Mononuclear cell (primary cell): ENCODE measurements around the gene BCAS2. TPM values are rescaled to one million over a fixed set of nuclear protein-coding genes. Genes with fewer than 3 reads are reported as not detected.

Experiments
- H3K27me3 ChIP-seq: 2 replicates; pipeline ENCODE4 v1.6.0; 2011; ENCODE audit warnings: low read length, control low read depth; ENCODE audit not compliant: insufficient read depth
- H3K4me1 ChIP-seq: 2 replicates; pipeline ENCODE4 v1.5.1; 2011; ENCODE audit warnings: mild to moderate bottlenecking, low read length, control low read depth; ENCODE audit not compliant: insufficient read depth
- H3K4me3 ChIP-seq: 2 replicates; pipeline ENCODE4 v1.5.1; 2011; ENCODE audit warnings: mild to moderate bottlenecking, low read length, moderate library complexity
- H3K9me3 ChIP-seq: 2 replicates; pipeline ENCODE4 v1.5.1; 2011; ENCODE audit warnings: low read depth, mild to moderate bottlenecking, control low read depth, low read length
- total RNA-seq: library from RNA; depleted of rRNA; stranded (reverse); fragments of >200 nt; gene quantifications from one replicate; pipeline ENCODE4 v1.2.3, GENCODE V29; 2012

Gene BCAS2
- total RNA-seq, 1 donor: 91.3 TPM

- H3K27me3 ChIP-seq: no peaks in the 10 kb centered on the region
- H3K4me1 ChIP-seq: peaks cover 10% of the 10 kb centered on the region
- no peaks in the 10 kb centered on the region for H3K9me3 ChIP-seq
- no peak overlapping the region for H3K4me3 ChIP-seq
Measured at GRCh38 chr1:114545796-114546195, 35.6 kb downstream of the BCAS2 start.

GRCh38 chr1:114545315-114545714 is 36.1 kb downstream of the BCAS2 start:
- H3K27me3 ChIP-seq: no peaks in the 10 kb centered on the region
- no peaks in the 10 kb centered on the region for H3K9me3 ChIP-seq
- no peak overlapping the region for H3K4me3 ChIP-seq
- peaks cover 10% of the 10 kb centered on the region for H3K4me1 ChIP-seq

- H3K4me1 ChIP-seq: no peaks in the 10 kb centered on the region
- no peaks in the 10 kb centered on the region for H3K27me3 ChIP-seq
- H3K4me3 ChIP-seq: no peak overlapping the region
- H3K9me3 ChIP-seq: no peaks in the 10 kb centered on the region
Measured at GRCh38 chr1:114540821-114541220, 40.6 kb downstream of the BCAS2 start.

GRCh38 chr1:114540272-114540671 is 41.1 kb downstream of the BCAS2 start:
- Histone ChIP-seq H3K4me1 (no peaks in the 10 kb centered on the region), H3K9me3 (no peaks in the 10 kb centered on the region), H3K4me3 (no peak overlapping the region), H3K27me3 (no peaks in the 10 kb centered on the region)

- Histone ChIP-seq H3K9me3 (no peaks in the 10 kb centered on the region), H3K4me3 (no peak overlapping the region), H3K27me3 (no peaks in the 10 kb centered on the region)
Measured at GRCh38 chr1:114536043-114536442, 45.4 kb downstream of the BCAS2 start.

GRCh38 chr1:114535401-114535800 is 46.0 kb downstream of the BCAS2 start:
- Histone ChIP-seq H3K9me3 (no peaks in the 10 kb centered on the region), H3K27me3 (no peaks in the 10 kb centered on the region), H3K4me1 (no peaks in the 10 kb centered on the region), H3K4me3 (no peak overlapping the region)

More at GRCh38 chr1:114536043-114536442, 45.4 kb downstream of the BCAS2 start:
- H3K4me1 ChIP-seq: no peaks in the 10 kb centered on the region

GRCh38 chr1:114531094-114531493 is 50.3 kb downstream of the BCAS2 start:
- no peaks in the 10 kb centered on the region for H3K9me3 ChIP-seq
- no peaks in the 10 kb centered on the region for H3K27me3 ChIP-seq
- H3K4me3 ChIP-seq: no peak overlapping the region
- H3K4me1 ChIP-seq: no peaks in the 10 kb centered on the region

- Histone ChIP-seq H3K4me3 (no peak overlapping the region), H3K9me3 (no peaks in the 10 kb centered on the region), H3K27me3 (no peaks in the 10 kb centered on the region), H3K4me1 (no peaks in the 10 kb centered on the region)
Measured at GRCh38 chr1:114530224-114530623, 51.2 kb downstream of the BCAS2 start.

GRCh38 chr1:114524944-114525343 is 56.5 kb downstream of the BCAS2 start:
- H3K9me3 ChIP-seq: no peaks in the 10 kb centered on the region
- H3K4me3 ChIP-seq: no peak overlapping the region
- H3K4me1 ChIP-seq: no peaks in the 10 kb centered on the region
- H3K27me3 ChIP-seq: peaks cover under 1% of the 10 kb centered on the region

GRCh38 chr1:114522264-114522575 is 59.2 kb downstream of the BCAS2 start:
- Histone ChIP-seq H3K4me1 (no peaks in the 10 kb centered on the region), H3K4me3 (no peak overlapping the region), H3K9me3 (no peaks in the 10 kb centered on the region), H3K27me3 (peaks cover 3% of the 10 kb centered on the region)

GRCh38 chr1:114521396-114522263 is 59.8 kb downstream of the BCAS2 start:
- no peaks in the 10 kb centered on the region for H3K9me3 ChIP-seq
- peaks cover 3% of the 10 kb centered on the region for H3K27me3 ChIP-seq
- H3K4me3 ChIP-seq: no peak overlapping the region
- H3K4me1 ChIP-seq: no peaks in the 10 kb centered on the region

Other genes starting within 250 kb of the BCAS2 start
- 66.4 TPM for gene TRIM33, start 70.4 kb downstream of the BCAS2 start, total RNA-seq
- gene DENND2C, start 88.4 kb upstream of the BCAS2 start, total RNA-seq: 2.8 TPM
- not detected for gene AMPD1, start 113.9 kb upstream of the BCAS2 start, total RNA-seq
- 77.6 TPM for gene NRAS, start 135.2 kb upstream of the BCAS2 start, total RNA-seq
- 921 TPM for gene CSDE1, start 176.4 kb upstream of the BCAS2 start, total RNA-seq
- 38.6 TPM for gene SIKE1, start 199.1 kb upstream of the BCAS2 start, total RNA-seq